HG03175 (cell line): ENCODE data around the gene WWP2.
"Not testable (repeated sequence)": the region's sequence is repeated elsewhere in the genome, so short reads cannot be mapped to it uniquely, and the experiment has no call there.

Source experiments
- ATAC-seq: cut with Tn5 transposase; IDR thresholded peaks from one replicate; pipeline ENCODE4 v1.9.1; 2021; ENCODE audit warnings: mild to moderate bottlenecking, moderate library complexity; ENCODE audit not compliant: unreplicated experiment

The WWP2 gene

DNA sequence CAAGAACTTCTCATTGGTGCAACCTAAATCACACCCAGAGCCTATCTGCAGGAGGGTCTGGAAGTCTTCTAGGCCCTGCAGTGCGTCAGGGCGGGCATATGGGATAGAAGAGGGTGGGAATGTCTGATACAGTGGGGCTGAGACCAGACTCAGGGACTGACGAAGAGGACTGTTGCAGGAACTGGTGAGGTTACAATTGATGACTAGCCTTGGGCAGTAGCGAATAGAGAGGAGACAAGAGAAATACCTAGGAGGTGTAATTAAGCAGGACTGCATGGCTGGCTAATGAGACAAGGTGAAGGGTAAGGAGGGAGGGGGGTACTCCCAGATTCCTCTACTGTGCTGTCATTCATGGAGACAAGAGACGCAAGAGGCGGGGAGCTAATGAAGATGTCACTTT, 91.3 kb downstream of the WWP2 start:
- ATAC-seq = no peak

DNA sequence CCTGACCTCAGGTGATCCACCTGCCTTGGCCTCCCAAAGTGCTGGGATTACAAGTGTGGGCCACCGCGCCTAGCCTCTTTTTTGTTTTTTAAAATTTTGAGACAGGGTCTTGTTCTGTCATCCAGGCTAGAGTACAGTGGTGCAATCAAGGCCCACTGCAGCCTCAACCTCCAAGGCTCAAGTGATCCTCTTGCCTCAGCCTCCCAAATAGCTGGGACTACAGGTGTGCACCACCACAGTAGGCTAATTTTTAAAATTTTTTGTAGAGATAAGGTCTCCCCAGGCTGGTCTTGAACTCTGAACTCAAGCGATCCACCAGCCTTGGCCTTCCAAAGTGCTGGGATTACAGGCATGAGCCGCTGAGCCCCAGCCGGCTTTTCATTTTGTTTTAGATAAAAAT, 92.6 kb downstream of the WWP2 start:
- ATAC-seq = not testable (repeated sequence)

DNA sequence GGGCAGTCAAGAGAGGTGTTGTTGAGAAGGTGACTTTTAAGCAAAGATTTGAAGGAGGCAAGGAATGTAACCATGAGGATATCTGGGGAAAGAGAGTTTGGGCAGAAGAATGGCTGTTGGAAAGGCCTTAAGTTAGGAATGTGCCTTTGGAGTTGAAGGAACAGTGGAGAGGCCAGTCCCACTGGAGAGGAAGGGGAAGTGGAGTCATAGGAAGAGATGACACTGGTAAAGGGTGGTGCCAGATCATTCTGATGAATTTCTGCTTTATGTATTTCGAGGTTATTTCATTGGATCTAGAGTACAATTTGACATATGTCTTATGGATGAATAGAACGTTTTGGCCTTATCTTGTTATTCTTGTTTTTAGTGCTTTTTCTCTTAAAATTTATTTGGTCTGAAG, 93.5 kb downstream of the WWP2 start:
- no peak for ATAC-seq

DNA sequence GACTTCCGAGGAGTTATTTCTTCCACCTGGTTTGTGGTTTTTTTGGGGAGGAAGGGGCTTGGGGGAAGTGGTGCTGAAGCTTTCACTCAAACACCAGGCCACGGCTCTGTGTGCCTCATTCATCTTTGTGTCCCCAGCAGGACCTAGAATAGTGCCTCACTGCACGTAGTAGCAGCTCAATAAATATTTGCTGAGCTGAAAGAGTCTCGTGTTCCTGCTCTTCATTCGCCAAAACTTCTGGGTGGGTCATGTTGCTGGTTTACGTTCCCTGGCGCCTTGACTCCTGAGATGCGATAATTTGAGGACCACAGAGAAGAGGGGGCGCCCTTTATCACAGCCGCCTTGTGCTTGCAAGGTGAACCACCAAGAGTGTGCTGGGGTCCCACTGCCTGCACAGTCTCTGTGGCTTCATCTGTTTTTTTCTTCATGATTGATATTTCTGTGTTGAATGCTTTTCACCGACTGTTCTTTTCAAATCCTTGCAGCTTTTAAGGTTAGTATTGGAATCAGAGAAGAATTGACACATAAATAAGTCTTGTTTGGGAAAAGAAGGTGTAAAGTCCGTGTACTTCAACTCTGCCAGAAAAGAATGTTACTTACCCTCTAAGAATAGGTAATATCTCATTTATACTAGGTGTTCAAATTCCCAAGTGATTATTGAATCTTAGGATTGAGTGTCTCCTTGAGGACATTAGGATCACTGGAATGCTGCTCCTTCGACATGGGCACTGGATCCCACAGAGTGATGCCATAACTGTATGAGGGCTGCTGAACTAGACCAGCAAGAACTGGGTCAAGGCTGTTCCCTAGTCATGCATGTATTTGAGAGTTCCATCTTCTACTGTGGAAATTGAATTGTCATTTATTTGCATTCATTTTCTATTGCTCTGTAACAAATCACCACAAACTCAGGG, 96.3 kb downstream of the WWP2 start:
- ATAC-seq = no peak

DNA sequence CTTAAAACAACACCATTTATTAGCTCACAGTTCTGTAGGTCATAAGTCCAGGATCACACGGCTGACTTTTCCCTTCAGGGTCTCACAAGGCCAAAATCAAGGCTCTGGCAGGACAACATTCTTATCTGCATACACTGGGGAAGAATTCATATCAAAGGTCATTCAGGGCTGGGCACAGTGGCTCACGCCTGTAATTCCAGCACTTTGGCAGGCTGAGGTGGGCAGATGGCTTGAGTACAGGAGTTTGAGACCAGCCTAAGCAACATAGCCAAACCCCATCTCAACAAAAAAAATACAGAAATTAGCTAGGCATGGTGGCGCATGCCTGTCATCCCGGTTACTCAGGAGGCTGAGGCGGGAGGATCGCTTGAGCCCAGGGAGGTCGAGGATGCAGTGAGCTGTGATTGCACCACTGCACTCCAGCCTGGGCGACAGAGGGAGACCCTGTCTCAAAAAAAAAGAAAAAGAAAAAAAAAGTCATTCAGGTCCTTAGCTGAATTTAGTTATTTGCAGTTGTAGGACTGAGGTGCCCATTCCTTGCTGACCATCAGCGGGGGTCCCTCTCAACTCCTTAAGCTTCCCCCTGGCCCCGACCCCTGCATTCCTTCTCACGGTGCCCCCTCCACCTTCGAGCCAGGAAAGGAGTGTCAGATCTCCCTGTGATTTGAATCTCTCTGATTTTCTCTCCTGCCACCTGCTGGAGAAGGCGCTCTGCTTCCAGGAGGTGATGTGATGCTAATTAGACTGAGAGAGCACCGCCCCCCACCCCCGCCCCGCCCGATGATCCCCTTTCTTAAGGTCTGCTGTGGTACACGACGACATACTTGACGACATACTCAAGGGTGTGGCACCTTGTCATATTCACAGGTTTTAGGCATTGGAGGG, 97.2 kb downstream of the WWP2 start:
- ATAC-seq = no peak

DNA sequence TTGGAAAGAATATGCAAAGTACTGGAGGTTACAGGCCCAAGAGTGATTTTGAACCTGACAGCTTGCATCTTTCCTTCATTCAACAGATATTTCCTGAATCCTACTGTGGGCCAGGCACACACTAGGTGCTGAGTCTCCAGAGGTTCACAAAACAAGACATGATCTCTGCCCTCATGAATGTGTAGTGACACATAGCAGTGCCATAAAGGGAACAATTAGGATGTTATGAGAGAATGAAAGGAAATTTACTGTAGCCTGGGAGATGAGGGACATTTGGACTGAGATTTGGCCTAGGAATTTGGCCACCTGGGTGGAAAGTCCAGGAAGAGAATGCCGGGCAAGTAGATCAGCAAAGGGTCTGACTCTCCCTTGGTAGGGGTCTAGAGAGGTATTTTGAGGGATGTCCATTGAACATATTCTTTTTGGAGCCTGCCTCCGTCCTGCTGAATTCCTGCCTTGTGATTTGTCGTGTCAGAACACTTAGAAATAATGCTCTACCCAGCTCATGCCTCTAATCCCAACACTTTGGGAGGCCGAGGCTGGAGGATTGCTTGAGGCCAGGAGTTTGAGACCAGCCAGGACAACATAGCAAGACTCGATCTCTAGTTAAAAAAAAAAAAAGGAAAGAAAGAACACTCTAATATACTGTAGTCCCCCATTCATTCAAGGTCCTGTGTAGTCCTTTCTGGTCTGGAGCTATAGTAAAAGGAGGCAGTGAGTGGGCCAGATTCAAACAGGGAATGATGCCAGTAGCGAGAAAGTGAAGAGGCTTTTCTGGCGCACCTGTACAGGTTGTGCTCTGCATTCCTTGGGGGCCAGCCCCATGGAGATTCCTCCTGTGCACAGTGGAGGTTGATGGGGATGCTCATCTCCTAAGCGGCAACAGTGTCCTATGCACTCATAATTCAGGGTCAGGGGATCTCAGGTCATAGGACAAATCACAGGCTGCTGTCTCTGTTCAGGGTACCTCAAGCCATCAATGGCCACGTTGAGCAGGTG, 98.4 kb downstream of the WWP2 start:
- ATAC-seq = no peak

DNA sequence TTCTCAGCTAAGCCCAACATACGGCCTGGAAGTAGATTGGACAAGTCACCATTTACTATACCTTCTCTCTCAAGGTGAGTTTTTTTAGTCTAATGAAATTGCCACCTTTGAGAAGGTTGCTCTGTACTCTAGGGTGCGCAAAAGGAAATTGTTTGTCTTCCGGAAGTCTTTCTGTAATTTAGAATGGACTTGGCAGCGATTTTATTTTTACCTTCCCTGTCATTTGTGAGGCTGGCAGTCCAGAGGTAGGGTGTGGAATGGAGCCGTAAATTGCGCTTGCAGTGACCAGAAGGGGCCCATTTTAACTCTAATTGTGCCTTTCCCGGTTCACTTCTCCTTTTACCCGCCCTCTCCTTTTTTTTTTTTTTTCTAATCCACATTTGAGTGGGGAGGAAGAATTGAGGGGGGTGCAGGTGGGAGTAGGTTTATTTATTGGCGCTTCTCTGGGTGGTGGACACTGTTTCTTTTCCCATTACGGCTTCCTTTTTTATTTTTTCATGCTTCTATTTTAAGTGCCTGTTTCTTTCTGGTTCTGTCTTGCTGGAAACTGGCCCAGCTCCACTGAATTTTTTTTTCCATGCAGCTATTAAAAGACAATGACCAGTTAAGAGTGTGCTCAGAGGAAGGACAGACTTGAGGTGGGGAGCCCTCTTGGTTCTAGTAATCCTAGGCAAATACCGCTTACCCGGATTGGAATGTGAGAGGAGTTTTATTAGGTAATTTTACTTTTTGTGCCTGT, 99.3 kb downstream of the WWP2 start:
- ATAC-seq = no peak

DNA sequence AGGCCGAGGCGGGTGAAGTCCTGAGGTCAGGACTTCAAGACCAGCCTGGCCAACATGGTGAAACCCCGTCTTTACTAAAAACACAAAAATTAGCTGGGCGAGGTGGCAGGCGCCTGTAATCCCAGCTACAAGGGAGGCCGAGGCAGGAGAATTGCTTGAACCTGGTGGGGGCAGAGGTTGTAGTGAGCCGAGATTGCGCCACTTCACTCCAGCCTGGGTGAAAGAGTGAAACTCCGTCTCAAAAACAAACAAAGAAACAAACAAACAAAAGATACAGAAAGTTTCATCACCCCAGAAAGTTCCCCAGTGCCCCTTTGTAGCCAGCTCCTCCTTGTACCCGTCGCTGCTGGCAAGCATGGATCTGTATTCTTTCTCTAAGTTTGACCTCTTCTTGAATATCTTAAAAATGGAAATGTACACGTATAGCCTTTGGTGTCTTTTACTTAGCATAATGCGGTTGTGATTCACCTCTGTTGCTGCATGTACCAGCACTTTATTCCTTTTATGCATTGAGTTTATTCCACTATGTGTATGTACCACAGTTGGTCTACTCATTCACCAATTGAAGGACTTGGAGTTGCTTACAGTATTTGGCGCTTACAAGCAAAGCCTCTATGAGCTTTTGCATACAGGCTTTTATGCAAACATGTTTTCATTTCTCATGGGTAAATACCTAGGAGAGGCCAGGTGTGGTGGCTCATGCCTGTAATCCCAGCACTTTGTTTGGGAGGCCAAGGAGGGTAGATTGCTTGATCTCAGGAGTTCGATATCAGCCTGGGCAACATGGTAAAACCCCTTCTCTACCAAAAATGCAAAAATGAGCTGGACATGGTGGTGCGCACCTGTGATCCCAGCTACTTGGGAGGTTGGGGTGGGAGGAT, 101.5 kb downstream of the WWP2 start:
- no peak for ATAC-seq

DNA sequence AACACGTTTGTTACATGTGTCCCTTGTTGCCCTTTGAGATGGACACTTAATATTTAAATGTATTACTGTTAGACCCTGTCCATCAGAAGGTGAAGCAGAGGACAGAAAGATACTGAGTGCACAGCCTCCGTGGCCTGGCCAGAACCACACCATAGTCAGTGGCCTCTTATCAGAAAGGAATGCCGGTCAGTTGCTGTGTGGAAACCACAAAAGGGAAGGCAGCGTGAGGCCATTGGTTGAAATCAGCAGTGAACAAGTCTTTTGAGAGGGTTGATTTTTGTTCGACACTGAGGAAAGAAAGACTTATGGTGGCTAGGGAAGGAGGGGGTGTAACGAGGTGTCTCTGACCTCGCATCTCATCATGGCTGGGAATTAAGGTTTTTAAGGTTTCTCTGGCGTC, 103.6 kb downstream of the WWP2 start:
- ATAC-seq = no peak

DNA sequence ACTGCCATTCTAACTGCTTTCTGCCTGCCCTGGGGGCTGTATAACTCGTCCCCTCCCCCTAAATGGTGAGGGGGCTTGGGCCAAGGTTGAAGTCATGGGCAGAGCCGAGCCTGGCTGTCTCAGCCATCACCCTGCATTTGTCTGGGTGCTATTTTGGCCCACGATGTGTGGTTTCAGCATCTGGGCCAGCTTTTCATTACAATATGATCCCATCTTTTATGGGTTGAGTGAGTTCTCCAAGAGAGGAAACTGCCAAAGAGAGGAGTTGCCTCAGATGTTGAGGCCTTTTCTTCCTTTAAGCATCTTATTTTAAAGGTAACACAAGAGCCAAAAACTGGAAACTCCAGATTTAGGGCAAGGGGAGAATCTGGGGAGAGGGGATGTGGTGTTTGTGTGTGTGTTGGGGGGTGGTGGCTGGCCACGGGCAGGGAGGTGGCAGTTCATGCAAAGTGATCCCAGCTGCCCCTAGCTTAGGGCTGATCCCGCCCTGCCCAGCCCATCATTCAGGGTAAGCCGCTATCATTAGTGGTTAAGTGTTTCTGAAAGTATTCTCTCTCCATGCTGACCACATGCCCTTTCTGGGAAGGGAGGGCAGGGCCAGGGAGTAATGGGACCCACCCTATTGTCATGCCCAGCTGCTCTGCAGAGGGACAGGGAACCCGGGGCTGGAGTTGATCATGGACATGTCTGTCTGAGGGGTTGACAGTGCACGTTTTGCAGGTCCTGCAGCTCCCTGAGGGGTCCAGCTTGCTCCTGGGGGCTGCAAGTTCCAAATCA, 105.8 kb downstream of the WWP2 start:
- no peak for ATAC-seq

DNA sequence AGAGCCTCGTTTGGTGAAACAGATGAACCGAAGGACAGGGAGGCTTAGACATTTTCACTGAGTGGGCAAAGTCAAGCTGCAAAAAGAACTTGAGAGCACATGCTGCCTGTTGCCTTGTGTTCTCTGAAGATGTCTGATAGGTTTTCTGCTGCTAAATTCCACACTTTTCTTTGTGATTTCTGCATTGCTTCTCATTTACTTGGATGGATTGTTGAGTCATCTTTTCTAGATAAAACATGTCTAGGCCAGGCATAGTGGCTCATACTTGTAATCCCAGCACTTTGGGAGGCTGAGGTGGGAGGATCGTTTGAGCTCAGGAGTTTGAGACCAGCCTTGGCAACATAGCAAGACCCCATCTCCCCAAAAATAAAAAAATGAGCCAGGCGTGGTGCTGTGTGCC, 108.6 kb downstream of the WWP2 start:
- ATAC-seq = no peak

DNA sequence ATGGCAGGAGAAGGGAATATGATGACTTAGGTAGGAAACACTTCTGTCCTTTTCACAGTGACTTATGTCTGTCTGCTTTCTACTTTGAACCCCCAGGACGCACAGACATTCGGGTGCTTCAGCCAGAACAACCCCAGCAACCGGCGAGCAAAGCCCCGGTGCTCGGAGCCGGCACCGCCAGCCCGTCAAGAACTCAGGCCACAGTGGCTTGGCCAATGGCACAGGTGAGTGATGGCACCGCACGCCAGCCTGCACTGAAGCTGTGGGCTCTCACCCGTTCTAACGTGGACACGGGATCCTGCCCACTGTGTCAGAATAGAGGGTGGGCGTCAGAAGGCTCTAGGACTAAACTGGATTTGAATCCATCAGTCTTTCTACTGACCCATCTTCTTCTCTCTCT, 109.6 kb downstream of the WWP2 start:
- ATAC-seq = no peak

DNA sequence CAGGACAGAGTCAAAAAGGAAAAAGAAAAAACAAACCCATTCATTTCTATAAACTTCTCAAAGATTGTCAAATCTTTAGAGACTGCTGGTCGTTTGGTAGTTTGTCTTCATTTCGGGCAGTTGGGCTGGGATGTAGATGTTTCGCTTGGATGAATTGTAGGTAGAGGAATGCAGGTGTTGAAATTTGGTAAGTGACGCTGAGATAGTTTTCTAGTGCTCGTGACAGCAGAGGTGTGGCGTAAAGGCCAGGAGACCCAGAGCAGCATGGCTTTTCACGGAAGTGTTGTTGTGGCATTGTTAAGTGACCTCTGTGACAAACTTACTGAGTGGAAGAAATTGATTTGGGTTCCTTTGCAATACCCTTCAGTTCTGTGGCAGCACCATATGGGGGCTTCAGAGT, 110.8 kb downstream of the WWP2 start:
- no peak for ATAC-seq

DNA sequence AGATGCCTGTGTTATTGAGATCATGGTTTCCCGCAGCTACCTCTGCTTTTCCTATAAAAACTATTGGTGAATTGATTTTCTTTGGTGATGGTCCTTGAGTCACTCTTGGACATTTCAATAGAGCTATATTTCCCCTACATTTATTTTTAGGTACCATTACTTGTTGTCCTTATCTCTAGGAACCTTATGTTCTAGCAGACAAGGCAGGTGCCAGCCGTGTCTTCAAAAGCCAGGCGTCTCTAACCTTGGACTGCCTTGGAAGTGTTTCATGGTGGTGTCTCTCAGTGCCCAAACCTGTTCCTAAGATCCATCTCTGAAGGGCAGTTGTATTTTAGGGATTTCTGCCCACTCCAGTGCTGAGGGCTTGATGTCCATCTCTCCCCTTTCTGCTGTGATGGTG, 111.7 kb downstream of the WWP2 start:
- no peak for ATAC-seq

DNA sequence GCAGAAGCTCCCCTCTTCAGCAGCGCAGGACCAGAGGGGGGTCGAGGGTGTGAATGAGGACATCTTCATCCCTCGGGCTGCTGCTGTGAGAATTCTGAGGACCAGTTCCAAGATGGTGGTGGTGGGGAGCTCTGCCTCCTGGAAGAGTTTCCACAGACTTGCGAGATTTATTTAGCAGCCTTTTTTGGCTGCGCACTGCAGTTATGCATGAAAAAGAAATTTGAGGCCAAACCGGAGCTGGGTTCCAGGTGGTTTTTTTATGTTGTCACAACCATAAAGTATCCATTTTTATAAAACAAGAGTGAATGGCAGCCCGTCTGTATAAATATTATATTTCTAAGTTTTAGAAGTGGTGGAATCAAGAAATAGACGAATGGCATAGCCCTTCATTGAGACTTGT, 112.1 kb downstream of the WWP2 start:
- no peak for ATAC-seq

DNA sequence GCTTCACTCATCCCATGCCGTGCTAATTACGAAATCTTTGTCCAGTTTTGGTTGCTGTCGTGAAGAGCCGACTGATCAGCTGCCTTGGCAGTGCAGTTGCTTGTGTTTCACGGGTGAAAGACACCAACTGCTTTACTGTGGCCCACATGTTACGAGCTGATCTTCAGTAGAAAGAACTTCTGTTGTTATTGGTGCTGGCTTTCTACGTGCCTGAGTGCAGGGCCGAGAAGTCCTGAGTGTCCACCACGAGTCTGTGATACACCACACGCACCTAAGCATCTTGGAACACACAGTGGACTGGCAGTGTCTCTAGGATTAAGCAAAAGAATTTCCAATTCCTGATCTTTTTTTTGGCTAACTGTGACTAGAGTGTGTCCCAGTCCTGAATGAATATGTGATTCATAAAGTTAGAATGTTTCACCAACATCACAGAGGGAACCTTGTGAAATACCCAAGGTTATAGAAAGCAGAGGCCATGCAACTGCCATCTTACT, 118.6 kb downstream of the WWP2 start:
- no peak for ATAC-seq

DNA sequence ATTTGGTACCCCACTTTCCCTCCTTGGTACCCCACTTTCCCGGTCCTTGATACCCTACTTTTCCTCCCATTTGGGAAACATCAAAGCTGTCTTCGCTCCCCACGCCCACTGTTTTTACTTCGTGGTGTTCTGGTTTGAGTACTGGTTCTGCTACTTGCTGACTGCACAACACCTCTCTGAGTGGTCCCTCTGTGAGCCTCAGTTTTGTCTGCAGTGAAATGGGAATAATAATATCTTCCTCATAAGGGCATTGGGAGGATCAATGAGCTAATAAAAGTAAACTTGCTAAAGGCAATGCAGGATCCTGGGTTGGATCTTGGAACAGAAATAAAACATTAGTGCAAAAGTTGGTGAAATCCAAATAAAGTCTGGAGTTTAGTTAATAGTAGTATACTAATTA, 119.0 kb downstream of the WWP2 start:
- ATAC-seq = no peak

DNA sequence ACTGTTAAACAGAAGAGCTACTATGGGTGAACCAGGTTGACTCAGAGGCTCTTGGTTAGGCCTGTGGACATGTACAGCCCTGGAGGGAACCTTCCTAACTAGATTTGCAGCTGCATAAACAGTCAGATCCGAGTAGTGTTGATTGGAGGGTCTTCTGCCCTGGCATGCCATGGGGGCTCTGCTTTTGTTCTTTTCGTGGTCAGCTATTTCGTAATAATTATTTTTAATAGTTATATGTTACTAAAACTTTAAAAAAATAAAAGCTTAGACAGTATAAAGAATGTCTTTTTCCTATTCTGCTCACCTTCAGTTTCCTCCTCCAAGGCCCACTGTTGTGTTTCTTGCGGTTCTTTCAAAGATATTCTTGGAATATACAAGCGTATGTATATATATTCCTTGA, 121.6 kb downstream of the WWP2 start:
- ATAC-seq = no peak
